GM13977 (cell line): Measurements from ENCODE around the gene HLA-DRA.

Source experiments
- DNase-seq: peaks from one replicate; pipeline ENCODE4 v3.0.0; 2012; ENCODE audit warnings: low spot score
- in situ Hi-C: fragments of 300-500 bp; cut with MboI; formaldehyde crosslinking; loops from one replicate; pipeline ENCODE4 v1.12.0; 2022; ENCODE audit warnings: low sequenced_read_pairs, low pct_unique_long_range_greater_than_20kb, mixed read lengths, inconsistent platforms; ENCODE audit not compliant: unreplicated experiment
- TF ChIP-seq, protein P1 (sequence below): IDR thresholded peaks from 2 replicates; pipeline ENCODE4 v1.5.1; 2012; ENCODE audit warnings: mild to moderate bottlenecking, control low read depth; ENCODE audit not compliant: insufficient read depth; ENCODE audit errors: extremely low read depth, missing control alignments

The HLA-DRA gene

DNA sequence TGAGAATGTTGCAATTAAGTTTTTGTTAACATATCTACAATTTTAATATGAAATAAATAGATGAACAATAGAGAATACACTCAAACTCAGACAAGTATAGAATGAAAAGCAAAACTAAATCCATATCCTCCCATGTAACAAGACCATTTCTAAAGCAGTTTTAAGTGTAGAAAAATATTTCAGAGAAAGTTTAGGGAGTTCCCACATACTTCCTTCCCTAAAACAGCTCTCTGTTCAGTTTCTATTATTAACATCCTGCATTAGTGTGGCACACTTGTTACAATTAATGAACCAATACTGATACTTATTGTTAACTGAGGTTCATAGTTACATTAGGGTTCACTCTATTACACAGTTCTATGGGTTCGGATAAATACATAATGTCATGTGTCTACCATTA is 52.0 kb downstream of the HLA-DRA start:
- TF ChIP-seq, protein P1, sequence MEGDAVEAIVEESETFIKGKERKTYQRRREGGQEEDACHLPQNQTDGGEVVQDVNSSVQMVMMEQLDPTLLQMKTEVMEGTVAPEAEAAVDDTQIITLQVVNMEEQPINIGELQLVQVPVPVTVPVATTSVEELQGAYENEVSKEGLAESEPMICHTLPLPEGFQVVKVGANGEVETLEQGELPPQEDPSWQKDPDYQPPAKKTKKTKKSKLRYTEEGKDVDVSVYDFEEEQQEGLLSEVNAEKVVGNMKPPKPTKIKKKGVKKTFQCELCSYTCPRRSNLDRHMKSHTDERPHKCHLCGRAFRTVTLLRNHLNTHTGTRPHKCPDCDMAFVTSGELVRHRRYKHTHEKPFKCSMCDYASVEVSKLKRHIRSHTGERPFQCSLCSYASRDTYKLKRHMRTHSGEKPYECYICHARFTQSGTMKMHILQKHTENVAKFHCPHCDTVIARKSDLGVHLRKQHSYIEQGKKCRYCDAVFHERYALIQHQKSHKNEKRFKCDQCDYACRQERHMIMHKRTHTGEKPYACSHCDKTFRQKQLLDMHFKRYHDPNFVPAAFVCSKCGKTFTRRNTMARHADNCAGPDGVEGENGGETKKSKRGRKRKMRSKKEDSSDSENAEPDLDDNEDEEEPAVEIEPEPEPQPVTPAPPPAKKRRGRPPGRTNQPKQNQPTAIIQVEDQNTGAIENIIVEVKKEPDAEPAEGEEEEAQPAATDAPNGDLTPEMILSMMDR, result no peak
- in situ Hi-C loops, result no loop called here
- DNase-seq, result no peak

DNA sequence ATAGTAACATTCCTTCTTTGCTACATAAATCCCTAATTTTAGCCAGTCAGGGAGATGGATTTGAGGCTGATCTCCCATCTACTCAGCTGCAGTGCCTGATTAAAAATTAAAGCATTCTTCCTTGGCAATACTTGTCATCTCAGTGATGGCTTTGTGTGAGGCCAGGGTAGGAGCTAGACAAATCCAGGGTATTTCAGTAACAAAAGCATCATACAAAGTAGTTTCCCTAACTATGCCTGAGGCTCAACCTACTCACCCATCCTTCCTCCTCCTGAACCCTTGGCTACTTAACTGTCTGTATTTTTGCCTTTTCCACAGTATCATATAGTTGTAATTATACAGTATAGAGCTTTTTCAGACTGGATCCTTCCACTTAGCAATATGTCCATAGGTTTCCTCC is 52.7 kb downstream of the HLA-DRA start:
- in situ Hi-C loops, result no loop called here
- DNase-seq, result no peak
- TF ChIP-seq, protein P1, result no peak
